K562 (cell line): ENCODE measurements around the gene ZC3H7B. TPM values are rescaled to one million over a fixed set of nuclear protein-coding genes. Genes with fewer than 3 reads are reported as not detected.

Source experiments
- ATAC-seq: fragments of 200-7000 bp; cut with Tn5 transposase; 3 replicates; pipeline ENCODE4 v1.9.1; 2020; ENCODE audit warnings: moderate library complexity
- BruUV-seq: library from RNA; stranded (reverse); fragments of 400-500 nt; replicated peaks from 2 replicates; lab custom pipeline; 2021; lab: Mats Ljungman, UMichigan
- CTCF ChIA-PET: fragments of 300-600 bp; formaldehyde crosslinking; extraction: SDS; loops from one replicate; lab custom pipeline; 2021; ENCODE audit warnings: low intra/inter-chr PET ratio; lab: Yijun Ruan, JAX
- POLR2A ChIA-PET: fragments of 300-600, 350-650 bp; sonication (Branson Sonifier 250); formaldehyde crosslinking; extraction: SDS; loops from one replicate; lab custom pipeline; 2021; ENCODE audit warnings: antibody characterized with exemption, inconsistent platforms; lab: Yijun Ruan, JAX
- DNase-seq, 4 experiments: peaks; one replicate each; pipeline versions ENCODE4 v3.0.0 to v3.0.0-alpha.2; 2011 to 2018; ENCODE audit warnings: low spot score in 3 of 4, mixed read lengths in 3 of 4; ENCODE audit errors: extremely low read depth in 1 of 4
- FAIRE-seq: peaks from 2 replicates; lab custom pipeline; 2011; peaks lifted over from hg19 to GRCh38; lab: Jason Lieb, UNC
- H2AFZ ChIP-seq: 2 replicates; pipeline ENCODE4 v1.6.0; 2011; ENCODE audit warnings: low read depth, low read length, control low read depth, inconsistent platforms
- H3K27ac ChIP-seq: fragments of 200-600 bp; 3 replicates; pipeline ENCODE4 v1.8.0; 2011; ENCODE audit warnings: low read depth, mild to moderate bottlenecking, control low read depth, inconsistent platforms, low read length, moderate library complexity, mixed read lengths; ENCODE audit errors: extremely low read depth
- H3K27me3 ChIP-seq, 2 experiments: fragments of 300-600 bp in 1 of 2; 2 replicates in 1 of 2; 3 replicates in 1 of 2; pipeline versions ENCODE4 v1.6.0 to v1.8.0; 2011; ENCODE audit warnings: inconsistent platforms in 2 of 2, low read length in 2 of 2, mild to moderate bottlenecking in 1 of 2, mixed read lengths in 1 of 2, moderate library complexity in 1 of 2; ENCODE audit not compliant: control insufficient read depth in 2 of 2, insufficient read depth in 2 of 2
- H3K36me3 ChIP-seq: fragments of 300-600 bp; 3 replicates; pipeline ENCODE4 v1.8.0; 2011; ENCODE audit warnings: mild to moderate bottlenecking, low read length, inconsistent platforms; ENCODE audit not compliant: control insufficient read depth, insufficient read depth
- H3K4me1 ChIP-seq, 2 experiments: fragments of 200-600 bp in 1 of 2; replicated peaks in 1 of 2; 2 replicates in 1 of 2; 3 replicates in 1 of 2; pipeline versions ENCODE4 v1.5.1 to v1.8.0; 2011; ENCODE audit warnings: inconsistent platforms in 2 of 2, low read length in 2 of 2, mild to moderate bottlenecking in 1 of 2, mixed read lengths in 1 of 2, moderate library complexity in 1 of 2; ENCODE audit not compliant: control insufficient read depth in 2 of 2, insufficient read depth in 2 of 2
- H3K4me2 ChIP-seq: 2 replicates; pipeline ENCODE4 v1.6.1; 2011; ENCODE audit warnings: low read length, control low read depth, inconsistent platforms, mixed read lengths; ENCODE audit not compliant: insufficient read depth
- H3K4me3 ChIP-seq: fragments of 200-600 bp; sonication (generic), shearing (Covaris generic); 2 replicates; pipeline ENCODE4 v1.5.1; 2016; ENCODE audit warnings: control low read depth, inconsistent platforms
- H3K79me2 ChIP-seq: fragments of 200-600 bp; 3 replicates; pipeline ENCODE4 v1.8.0; 2011; ENCODE audit warnings: low read length, inconsistent platforms; ENCODE audit not compliant: control insufficient read depth, insufficient read depth
- H3K9ac ChIP-seq, 2 experiments: 2 replicates each; pipeline versions ENCODE4 v1.6.0 to v1.6.1; 2011; ENCODE audit warnings: low read depth in 2 of 2, low read length in 2 of 2, control low read depth in 1 of 2, inconsistent platforms in 1 of 2, mild to moderate bottlenecking in 1 of 2, mixed read lengths in 1 of 2; ENCODE audit not compliant: insufficient read depth in 1 of 2
- H3K9me1 ChIP-seq: one replicate; pipeline ENCODE4 v1.6.0; 2011; ENCODE audit warnings: inconsistent platforms, mild to moderate bottlenecking, low read length, moderate library complexity; ENCODE audit not compliant: control insufficient read depth, insufficient read depth
- H3K9me3 ChIP-seq: replicated peaks from 2 replicates; pipeline ENCODE4 v1.5.1; 2011; ENCODE audit warnings: low read depth, low read length, inconsistent platforms; ENCODE audit not compliant: control insufficient read depth, insufficient read depth
- H4K20me1 ChIP-seq: replicated peaks from 2 replicates; pipeline ENCODE4 v1.6.1; 2011; ENCODE audit warnings: low read length, inconsistent platforms, mixed read lengths; ENCODE audit not compliant: control insufficient read depth, insufficient read depth
- FOXM1 ChIP-seq, 2 experiments: fragments of 450-650 bp in 1 of 2; sonication (generic) in 1 of 2; formaldehyde crosslinking in 1 of 2; IDR thresholded peaks; 2 replicates each; pipeline versions ENCODE4 v1.6.1 to v1.9.0; 2017 to 2022; ENCODE audit warnings: low read depth in 2 of 2, mild to moderate bottlenecking in 2 of 2, missing genetic modification reagents in 1 of 2, moderate library complexity in 1 of 2
- NR2C1 ChIP-seq, 2 experiments: fragments of 450-650 bp; IDR thresholded peaks; 2 replicates each; pipeline ENCODE4 v1.6.1; 2017; ENCODE audit warnings: mild to moderate bottlenecking in 2 of 2, antibody characterized with exemption in 1 of 2, inconsistent platforms in 1 of 2, missing compliant biosample characterization in 1 of 2, missing genetic modification characterization in 1 of 2
- POLR3G ChIP-seq: IDR thresholded peaks from 2 replicates; pipeline ENCODE4 v1.6.1; 2011; ENCODE audit not compliant: insufficient read length, insufficient replicate concordance; ENCODE audit errors: extremely low read depth
- RB1 ChIP-seq: fragments of 450-650 bp; IDR thresholded peaks from 2 replicates; pipeline ENCODE4 v1.6.1; 2017; ENCODE audit warnings: low read depth, mild to moderate bottlenecking
- SETDB1 ChIP-seq: IDR thresholded peaks from one replicate; pipeline ENCODE4 v1.6.1; 2012; ENCODE audit warnings: low read length, control low read depth, inconsistent platforms
- SRSF7 ChIP-seq: fragments of 200-400 bp; formaldehyde crosslinking; optimal IDR thresholded peaks from 2 replicates; pipeline ENCODE3; 2017; ENCODE audit warnings: mild to moderate bottlenecking, low read depth, low read length
- SRSF9 ChIP-seq: fragments of 200-400 bp; formaldehyde crosslinking; IDR thresholded peaks from 2 replicates; pipeline ENCODE4 v1.6.1; 2017; ENCODE audit warnings: low read depth, low read length, borderline replicate concordance
- TBL1XR1 ChIP-seq, 2 experiments: IDR thresholded peaks; 2 replicates each; pipeline ENCODE4 v1.6.1; 2012; ENCODE audit warnings: improper control_type of control experiment in 2 of 2, low read length in 2 of 2, mild to moderate bottlenecking in 1 of 2
- TEAD4 ChIP-seq, 2 experiments: sonication (generic) in 1 of 2; formaldehyde crosslinking in 1 of 2; IDR thresholded peaks; 2 replicates each; pipeline versions ENCODE4 v1.6.1 to v1.8.0; 2012 to 2022; ENCODE audit warnings: borderline replicate concordance in 1 of 2, inconsistent platforms in 1 of 2, low read length in 1 of 2, mild to moderate bottlenecking in 1 of 2, missing genetic modification reagents in 1 of 2
- ZNF197 ChIP-seq: fragments of 200-800 bp; sonication (Bioruptor generic); IDR thresholded peaks from 2 replicates; pipeline ENCODE4 v1.6.1; 2016; ENCODE audit warnings: low read depth, missing genetic modification characterization, missing compliant biosample characterization
- WGBS: fragments of 100-300 bp; shearing (Covaris generic); methylation state at CpG from one replicate; pipeline ENCODE4 v1.1.6; 2016; ENCODE audit warnings: low coverage, mixed read lengths; ENCODE audit not compliant: insufficient coverage; ENCODE audit errors: missing lambda C conversion rate; 5-methylcytosine and 5-hydroxymethylcytosine counted together
- in situ Hi-C: fragments of 300-500 bp; cut with MboI; formaldehyde crosslinking; loops from 4 replicates; pipeline ENCODE4 v1.15.0; 2018; ENCODE audit warnings: inconsistent platforms, mixed read lengths
- intact Hi-C: fragments of 100-400 bp; cut with micrococcal nuclease; formaldehyde crosslinking; loops from 2 replicates; pipeline ENCODE4 v1.14.2; 2022
- polyA plus RNA-seq, 8 experiments: library from polyadenylated mRNA; depleted of rRNA in 4 of 8; stranded (reverse) in 5 of 8; unstranded in 3 of 8; fragments of >200 nt; fragmentation: Nextera tagmentation in 2 of 8; fragmentation: Illumina TruSeq in 1 of 8; extraction: Ambion mirVana in 2 of 8; extraction: Trizol in 1 of 8; gene quantifications; 2 replicates each; pipeline versions ENCODE4 v1.2.1 to v1.2.3, GENCODE V29; 2011 to 2014; ENCODE audit warnings: inconsistent platforms in 1 of 8, missing spikeins in 1 of 8
- total RNA-seq, 7 experiments: library from RNA; depleted of rRNA in 6 of 7; stranded (reverse); fragments of >200 nt in 6 of 7; fragmentation: Illumina TruSeq in 2 of 7; extraction: Trizol in 2 of 7; gene quantifications; 2 replicates each; pipeline versions ENCODE4 v1.2.1 to v1.2.3, GENCODE V29; 2011 to 2021; ENCODE audit warnings: low replicate concordance in 1 of 7
- TF ChIP-seq, protein P1 (sequence below): sonication (generic); formaldehyde crosslinking; IDR thresholded peaks from 2 replicates; pipeline ENCODE4 v1.9.0; 2022; ENCODE audit warnings: mild to moderate bottlenecking, missing genetic modification reagents
- TF ChIP-seq, protein P2 (sequence below): fragments of 250-450 bp; sonication (Bioruptor Pico); IDR thresholded peaks from 2 replicates; pipeline ENCODE4 v1.5.0; 2021
- TF ChIP-seq, protein P3 (sequence below): fragments of 450-650 bp; IDR thresholded peaks from 2 replicates; pipeline ENCODE4 v1.6.1; 2017; ENCODE audit warnings: antibody characterized with exemption
- TF ChIP-seq, protein P4 (sequence below): fragments of 450-650 bp; formaldehyde crosslinking; IDR thresholded peaks from 2 replicates; pipeline ENCODE4 v1.4.0; 2020; ENCODE audit warnings: mild to moderate bottlenecking, moderate library complexity
- TF ChIP-seq, protein P5 (sequence below): fragments of 450-650 bp; IDR thresholded peaks from 2 replicates; pipeline ENCODE4 v1.6.1; 2014; ENCODE audit warnings: low read depth, mild to moderate bottlenecking, moderate library complexity, borderline replicate concordance

The ZC3H7B gene
- total and polyA plus RNA-seq, 9 of the 15 experiments (the other 6 are each of a cell fraction or from before 2014, with no cell fraction given), result 0.07 to 49.8 (median 26.8) TPM

DNA sequence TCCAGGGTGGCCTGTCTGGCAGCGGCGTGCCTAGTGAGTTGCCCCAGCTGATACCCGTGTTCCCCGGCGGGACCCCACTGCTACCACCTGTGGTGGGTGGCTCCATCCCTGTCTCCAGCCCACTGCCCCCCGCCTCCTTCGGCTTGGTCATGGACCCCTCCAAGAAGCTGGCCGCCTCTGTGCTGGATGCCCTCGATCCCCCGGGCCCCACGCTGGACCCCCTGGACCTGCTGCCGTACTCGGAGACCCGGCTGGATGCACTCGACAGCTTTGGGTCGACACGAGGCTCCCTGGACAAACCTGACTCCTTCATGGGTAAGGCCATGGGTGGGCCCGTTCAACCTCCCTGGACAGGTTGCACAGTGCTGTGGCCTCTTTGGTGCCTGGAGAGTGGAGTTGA, 38.5 kb downstream of the ZC3H7B start:
- ATAC-seq, result no peak
- H3K36me3 ChIP-seq, result peaks cover 60% of the 10 kb centered on the region; the same call in 2 of the 3 replicates
- no peak overlapping the region for H3K4me2 ChIP-seq
- H3K27me3 ChIP-seq, result no peaks in the 10 kb centered on the region
- in situ Hi-C loops, result no loop called here
- intact Hi-C loops, result no loop called here
- no peak for DNase-seq
- H3K79me2 ChIP-seq, result no peaks in the 10 kb centered on the region
- 100% methylated on average over 2 of the region's 18 CpGs for WGBS
- no peak overlapping the region for H2AFZ ChIP-seq
- H3K9me3 ChIP-seq, result no peaks in the 10 kb centered on the region
- H3K9ac ChIP-seq, result no peak overlapping the region
- H4K20me1 ChIP-seq, result no peaks in the 10 kb centered on the region
- no peak overlapping the region for H3K4me3 ChIP-seq
- H3K27ac ChIP-seq, result no peak overlapping the region
- BruUV-seq, result no TSS peak
- ChIA-PET POLR2A (interaction anchor here (0.6 kb wide), 1 partner anchor 40 kb away, joined by 3 read pairs; no protein-coding TSS in a partner anchor), CTCF (no interaction called here)
- FAIRE-seq, result no peak
- no peaks in the 10 kb centered on the region for H3K4me1 ChIP-seq
- no peaks in the 10 kb centered on the region for H3K9me1 ChIP-seq
- TF ChIP-seq, protein P1, sequence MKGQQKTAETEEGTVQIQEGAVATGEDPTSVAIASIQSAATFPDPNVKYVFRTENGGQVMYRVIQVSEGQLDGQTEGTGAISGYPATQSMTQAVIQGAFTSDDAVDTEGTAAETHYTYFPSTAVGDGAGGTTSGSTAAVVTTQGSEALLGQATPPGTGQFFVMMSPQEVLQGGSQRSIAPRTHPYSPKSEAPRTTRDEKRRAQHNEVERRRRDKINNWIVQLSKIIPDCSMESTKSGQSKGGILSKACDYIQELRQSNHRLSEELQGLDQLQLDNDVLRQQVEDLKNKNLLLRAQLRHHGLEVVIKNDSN, result no peak
- TF ChIP-seq, protein P2, sequence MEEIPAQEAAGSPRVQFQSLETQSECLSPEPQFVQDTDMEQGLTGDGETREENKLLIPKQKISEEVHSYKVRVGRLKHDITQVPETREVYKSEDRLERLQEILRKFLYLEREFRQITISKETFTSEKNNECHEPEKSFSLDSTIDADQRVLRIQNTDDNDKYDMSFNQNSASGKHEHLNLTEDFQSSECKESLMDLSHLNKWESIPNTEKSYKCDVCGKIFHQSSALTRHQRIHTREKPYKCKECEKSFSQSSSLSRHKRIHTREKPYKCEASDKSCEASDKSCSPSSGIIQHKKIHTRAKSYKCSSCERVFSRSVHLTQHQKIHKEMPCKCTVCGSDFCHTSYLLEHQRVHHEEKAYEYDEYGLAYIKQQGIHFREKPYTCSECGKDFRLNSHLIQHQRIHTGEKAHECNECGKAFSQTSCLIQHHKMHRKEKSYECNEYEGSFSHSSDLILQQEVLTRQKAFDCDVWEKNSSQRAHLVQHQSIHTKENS, result no peak
- TF ChIP-seq POLR3G (no peak), SETDB1 (no peak), SRSF7 (no peak), TBL1XR1 (IDR thresholded peaks at IDR 0.05; ENCODE audit: low read length in 2 of 2) (no peak), RB1 (no peak), NR2C1 (IDR thresholded peaks at IDR 0.05) (no peak), NR2C1 (tag; IDR thresholded peaks at IDR 0.05) (no peak), FOXM1 (IDR thresholded peaks at IDR 0.05; ENCODE audit: low read depth) (no peak), FOXM1 (CRISPR knock-in tag; IDR thresholded peaks at IDR 0.05; ENCODE audit: low read depth) (no peak), ZNF197 (no peak), SRSF9 (no peak), TEAD4 (IDR thresholded peaks at IDR 0.05; ENCODE audit: low read length) (no peak), TEAD4 (CRISPR knock-in tag; IDR thresholded peaks at IDR 0.05; ENCODE audit: borderline replicate concordance) (no peak)
- TF ChIP-seq, protein P3, sequence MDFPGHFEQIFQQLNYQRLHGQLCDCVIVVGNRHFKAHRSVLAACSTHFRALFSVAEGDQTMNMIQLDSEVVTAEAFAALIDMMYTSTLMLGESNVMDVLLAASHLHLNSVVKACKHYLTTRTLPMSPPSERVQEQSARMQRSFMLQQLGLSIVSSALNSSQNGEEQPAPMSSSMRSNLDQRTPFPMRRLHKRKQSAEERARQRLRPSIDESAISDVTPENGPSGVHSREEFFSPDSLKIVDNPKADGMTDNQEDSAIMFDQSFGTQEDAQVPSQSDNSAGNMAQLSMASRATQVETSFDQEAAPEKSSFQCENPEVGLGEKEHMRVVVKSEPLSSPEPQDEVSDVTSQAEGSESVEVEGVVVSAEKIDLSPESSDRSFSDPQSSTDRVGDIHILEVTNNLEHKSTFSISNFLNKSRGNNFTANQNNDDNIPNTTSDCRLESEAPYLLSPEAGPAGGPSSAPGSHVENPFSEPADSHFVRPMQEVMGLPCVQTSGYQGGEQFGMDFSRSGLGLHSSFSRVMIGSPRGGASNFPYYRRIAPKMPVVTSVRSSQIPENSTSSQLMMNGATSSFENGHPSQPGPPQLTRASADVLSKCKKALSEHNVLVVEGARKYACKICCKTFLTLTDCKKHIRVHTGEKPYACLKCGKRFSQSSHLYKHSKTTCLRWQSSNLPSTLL, result no peak
- TF ChIP-seq, protein P4, sequence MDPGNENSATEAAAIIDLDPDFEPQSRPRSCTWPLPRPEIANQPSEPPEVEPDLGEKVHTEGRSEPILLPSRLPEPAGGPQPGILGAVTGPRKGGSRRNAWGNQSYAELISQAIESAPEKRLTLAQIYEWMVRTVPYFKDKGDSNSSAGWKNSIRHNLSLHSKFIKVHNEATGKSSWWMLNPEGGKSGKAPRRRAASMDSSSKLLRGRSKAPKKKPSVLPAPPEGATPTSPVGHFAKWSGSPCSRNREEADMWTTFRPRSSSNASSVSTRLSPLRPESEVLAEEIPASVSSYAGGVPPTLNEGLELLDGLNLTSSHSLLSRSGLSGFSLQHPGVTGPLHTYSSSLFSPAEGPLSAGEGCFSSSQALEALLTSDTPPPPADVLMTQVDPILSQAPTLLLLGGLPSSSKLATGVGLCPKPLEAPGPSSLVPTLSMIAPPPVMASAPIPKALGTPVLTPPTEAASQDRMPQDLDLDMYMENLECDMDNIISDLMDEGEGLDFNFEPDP (CRISPR knock-in tag), result no peak
- TF ChIP-seq, protein P5, sequence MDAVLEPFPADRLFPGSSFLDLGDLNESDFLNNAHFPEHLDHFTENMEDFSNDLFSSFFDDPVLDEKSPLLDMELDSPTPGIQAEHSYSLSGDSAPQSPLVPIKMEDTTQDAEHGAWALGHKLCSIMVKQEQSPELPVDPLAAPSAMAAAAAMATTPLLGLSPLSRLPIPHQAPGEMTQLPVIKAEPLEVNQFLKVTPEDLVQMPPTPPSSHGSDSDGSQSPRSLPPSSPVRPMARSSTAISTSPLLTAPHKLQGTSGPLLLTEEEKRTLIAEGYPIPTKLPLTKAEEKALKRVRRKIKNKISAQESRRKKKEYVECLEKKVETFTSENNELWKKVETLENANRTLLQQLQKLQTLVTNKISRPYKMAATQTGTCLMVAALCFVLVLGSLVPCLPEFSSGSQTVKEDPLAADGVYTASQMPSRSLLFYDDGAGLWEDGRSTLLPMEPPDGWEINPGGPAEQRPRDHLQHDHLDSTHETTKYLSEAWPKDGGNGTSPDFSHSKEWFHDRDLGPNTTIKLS, result no peak
